Neural cell (in vitro differentiated cells): ENCODE results near the gene SLC11A1. TPM values are rescaled to one million over a fixed set of nuclear protein-coding genes. Genes with fewer than 3 reads are reported as not detected.

Source experiments
- H2AFZ ChIP-seq: fragments of 200-600, 300-800 bp; sonication (generic), shearing (Covaris generic); 2 replicates; pipeline ENCODE4 v1.6.0; 2014; ENCODE audit warnings: low read depth, mild to moderate bottlenecking, antibody characterized with exemption, low read length, moderate library complexity
- H3F3A ChIP-seq: fragments of 200-600 bp; shearing (Covaris generic); 2 replicates; pipeline ENCODE4 v1.6.1; 2016; ENCODE audit warnings: mild to moderate bottlenecking, moderate library complexity, mixed read lengths, antibody characterized with exemption, low read length; ENCODE audit not compliant: insufficient read depth, poor library complexity, severe bottlenecking
- H3K27ac ChIP-seq: fragments of 200-600, 300-800 bp; sonication (generic), shearing (Covaris generic); 2 replicates; pipeline ENCODE4 v1.5.1; 2014; ENCODE audit warnings: mild to moderate bottlenecking, low read length, moderate library complexity
- H3K27me3 ChIP-seq: fragments of 300-800, 200-600 bp; sonication (generic), shearing (Covaris generic); 2 replicates; pipeline ENCODE4 v1.6.0; 2014; ENCODE audit warnings: mild to moderate bottlenecking, low read depth, low read length, moderate library complexity; ENCODE audit not compliant: insufficient read depth
- H3K36me3 ChIP-seq: fragments of 300-800, 200-600 bp; sonication (generic), shearing (Covaris generic); 2 replicates; pipeline ENCODE4 v1.5.1; 2014; ENCODE audit warnings: mild to moderate bottlenecking, antibody characterized with exemption, low read length, moderate library complexity; ENCODE audit not compliant: insufficient read depth
- H3K4me2 ChIP-seq: fragments of 300-800, 200-600 bp; sonication (generic), shearing (Covaris generic); 2 replicates; pipeline ENCODE4 v1.6.0; 2014; ENCODE audit warnings: mild to moderate bottlenecking, low read length
- H3K4me3 ChIP-seq: fragments of 300-800, 200-600 bp; sonication (generic), shearing (Covaris generic); 2 replicates; pipeline ENCODE4 v1.5.1; 2014; ENCODE audit warnings: mild to moderate bottlenecking, low read length, moderate library complexity
- H3K79me2 ChIP-seq: fragments of 200-600 bp; shearing (Covaris generic); replicated peaks from 2 replicates; pipeline ENCODE4 v1.6.0; 2014; ENCODE audit warnings: mild to moderate bottlenecking, low read length, moderate library complexity; ENCODE audit not compliant: insufficient read depth
- H3K9ac ChIP-seq: fragments of 300-800, 200-600 bp; sonication (generic), shearing (Covaris generic); 2 replicates; pipeline ENCODE4 v1.6.1; 2016; ENCODE audit warnings: mild to moderate bottlenecking, low read length, mixed read lengths
- H3K9me2 ChIP-seq: fragments of 200-600 bp; shearing (Covaris generic); 2 replicates; pipeline ENCODE4 v1.6.1; 2016; ENCODE audit warnings: mild to moderate bottlenecking, low read length, mixed read lengths; ENCODE audit not compliant: insufficient read depth
- H3K9me3 ChIP-seq: fragments of 200-600, 300-800 bp; sonication (generic), shearing (Covaris generic); 2 replicates; pipeline ENCODE4 v1.6.1; 2016; ENCODE audit warnings: mild to moderate bottlenecking, mixed run types, low read length, moderate library complexity, mixed read lengths
- H4K20me1 ChIP-seq: fragments of 200-600 bp; shearing (Covaris generic); 2 replicates; pipeline ENCODE4 v1.6.1; 2016; ENCODE audit warnings: mild to moderate bottlenecking, mixed run types; ENCODE audit not compliant: insufficient read depth
- CTCF ChIP-seq: fragments of 450-650 bp; IDR thresholded peaks from 2 replicates; pipeline ENCODE4 v1.5.1; 2014; ENCODE audit warnings: antibody characterized with exemption, mild to moderate bottlenecking, moderate library complexity; ENCODE audit not compliant: poor library complexity, severe bottlenecking
- EP300 ChIP-seq: fragments of 450-650 bp; conservative IDR thresholded peaks from 2 replicates; pipeline ENCODE4 v1.6.1; 2014; ENCODE audit warnings: antibody characterized with exemption, mild to moderate bottlenecking, moderate library complexity; ENCODE audit not compliant: poor library complexity, severe bottlenecking
- EZH2 ChIP-seq: fragments of 200-600, 300-800 bp; shearing (Covaris generic), sonication (generic); IDR thresholded peaks from 2 replicates; pipeline ENCODE4 v1.6.1; 2014; ENCODE audit warnings: antibody characterized with exemption, low read length, borderline replicate concordance, mild to moderate bottlenecking; ENCODE audit not compliant: insufficient read depth, poor library complexity, severe bottlenecking
- MXI1 ChIP-seq: fragments of 450-650 bp; conservative IDR thresholded peaks from 2 replicates; pipeline ENCODE4 v1.6.1; 2014; ENCODE audit warnings: antibody characterized with exemption, mild to moderate bottlenecking; ENCODE audit not compliant: poor library complexity, severe bottlenecking
- POLR2AphosphoS5 ChIP-seq: IDR thresholded peaks from 2 replicates; pipeline ENCODE4 v1.6.1; 2012
- RAD21 ChIP-seq: fragments of 450-650 bp; conservative IDR thresholded peaks from 2 replicates; pipeline ENCODE4 v1.6.1; 2014; ENCODE audit warnings: antibody characterized with exemption, mild to moderate bottlenecking, moderate library complexity
- REST ChIP-seq: IDR thresholded peaks from 2 replicates; pipeline ENCODE4 v1.6.1; 2012; ENCODE audit warnings: borderline replicate concordance
- SMC3 ChIP-seq: fragments of 450-650 bp; conservative IDR thresholded peaks from 2 replicates; pipeline ENCODE4 v1.6.1; 2014; ENCODE audit warnings: antibody characterized with exemption, mild to moderate bottlenecking, moderate library complexity; ENCODE audit not compliant: poor library complexity
- TAF1 ChIP-seq: IDR thresholded peaks from 2 replicates; pipeline ENCODE4 v1.6.1; 2012; ENCODE audit warnings: low read depth
- polyA plus RNA-seq: library from polyadenylated mRNA; depleted of rRNA; stranded (reverse); fragments of >200 nt; gene quantifications from 2 replicates; pipeline ENCODE4 v1.2.3, GENCODE V29; 2014

SLC11A1 gene
- polyA plus RNA-seq, 1 donor from 2014 or later: not detected

DNA sequence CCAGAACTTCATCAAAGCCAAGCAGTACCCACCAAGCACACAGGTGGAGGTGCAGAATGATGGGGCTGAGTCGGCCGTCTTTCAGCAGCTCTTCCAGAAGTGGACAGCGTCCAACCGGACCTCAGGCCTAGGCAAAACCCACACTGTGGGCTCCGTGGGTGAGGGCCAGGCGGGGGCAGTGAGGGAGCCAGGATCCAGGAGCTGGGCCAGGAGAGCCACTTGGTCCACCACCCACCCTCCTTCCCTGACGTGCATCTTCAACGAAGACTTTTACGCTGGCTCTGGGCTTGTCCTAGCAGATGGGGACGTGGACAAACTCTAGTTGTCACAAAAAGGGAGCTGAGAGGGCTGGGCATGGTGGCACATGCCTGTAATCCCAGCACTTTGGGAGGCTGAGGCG is 48.6 kb downstream of the SLC11A1 start:
- H3K79me2 ChIP-seq: no peaks in the 10 kb centered on the region
- no peaks in the 10 kb centered on the region for H4K20me1 ChIP-seq
- H3F3A ChIP-seq: no peaks in the 10 kb centered on the region
- no peak overlapping the region for H3K4me2 ChIP-seq
- H3K27ac ChIP-seq: no peak overlapping the region
- no peak overlapping the region for H3K4me3 ChIP-seq
- H3K36me3 ChIP-seq: no peaks in the 10 kb centered on the region
- no peak overlapping the region for H3K9ac ChIP-seq
- no peaks in the 10 kb centered on the region for H3K9me3 ChIP-seq
- TF ChIP-seq EZH2 (no peak), EP300 (no peak), CTCF (no peak), TAF1 (no peak), RAD21 (no peak), POLR2AphosphoS5 (no peak), MXI1 (no peak), SMC3 (no peak), REST (no peak)
- no peaks in the 10 kb centered on the region for H3K9me2 ChIP-seq
- no peaks in the 10 kb centered on the region for H3K27me3 ChIP-seq
- no peak overlapping the region for H2AFZ ChIP-seq

- Histone ChIP-seq H3K4me2 (no peak overlapping the region), H3K9me2 (no peaks in the 10 kb centered on the region), H3F3A (no peaks in the 10 kb centered on the region), H3K9ac (no peak overlapping the region), H3K79me2 (no peaks in the 10 kb centered on the region), H4K20me1 (no peaks in the 10 kb centered on the region), H3K27me3 (no peaks in the 10 kb centered on the region), H2AFZ (no peak overlapping the region), H3K27ac (no peak overlapping the region), H3K4me3 (no peak overlapping the region), H3K9me3 (no peaks in the 10 kb centered on the region), H3K36me3 (no peaks in the 10 kb centered on the region)
- TF ChIP-seq REST (no peak), TAF1 (no peak), EZH2 (no peak), EP300 (no peak), RAD21 (no peak), POLR2AphosphoS5 (no peak), SMC3 (no peak), MXI1 (no peak), CTCF (no peak)
These were observed 49.8 kb downstream of the SLC11A1 start for GRCh38 chr2:218431878-218432277.
